Measurements from ENCODE around the gene DYNLT4.
A peak's percentile ranks its signal among the peaks of the same experiment; 100 is the strongest.
"Not testable (repeated sequence)": the region's sequence is repeated elsewhere in the genome, so short reads cannot be mapped to it uniquely, and the experiment has no call there.

DYNLT4 gene

DNA sequence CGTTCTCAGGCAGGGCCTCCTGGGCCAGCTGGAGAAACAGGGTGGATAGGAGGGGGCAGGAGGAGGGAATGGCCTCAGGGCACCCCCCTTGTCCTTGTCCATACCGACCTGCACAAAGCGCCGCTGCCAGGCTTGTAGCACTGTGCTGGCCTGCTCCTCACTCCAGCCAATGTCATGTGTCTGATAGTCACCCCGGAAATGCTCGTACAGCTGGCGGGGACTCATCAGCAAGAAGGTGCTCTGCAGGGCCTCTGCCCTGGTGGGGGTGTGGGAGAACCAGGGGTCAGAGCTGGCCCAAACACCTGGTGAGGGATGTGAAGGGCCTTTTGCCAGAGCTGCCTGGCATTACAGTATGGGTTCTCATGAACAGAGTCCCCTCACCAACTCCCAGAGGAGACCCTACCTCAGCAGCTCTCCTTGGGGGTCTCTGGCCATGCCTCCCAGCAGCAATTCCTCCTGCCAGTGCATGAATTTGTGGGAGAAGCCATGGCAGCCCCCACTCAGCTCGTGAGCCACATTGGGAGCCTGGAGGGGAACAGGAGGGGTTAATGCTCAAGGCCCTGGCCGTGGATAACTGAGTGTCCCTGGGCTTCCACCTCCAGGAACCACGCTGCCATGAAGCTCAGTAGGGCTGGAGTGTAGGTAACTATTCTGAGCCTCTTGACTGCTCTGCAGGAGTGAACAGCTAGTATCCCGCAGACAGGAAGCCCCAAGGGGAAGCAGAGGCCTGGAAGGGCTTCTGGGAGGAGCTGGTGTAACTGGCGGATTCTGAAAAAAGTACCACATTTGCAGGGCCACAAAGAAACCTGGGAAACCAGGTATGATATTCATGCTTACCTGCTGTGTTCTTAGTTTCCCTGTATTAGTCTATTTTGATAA lies 22.6 kb upstream of the DYNLT4 start:
- Histone ChIP-seq H3K4me3 (ENCODE audit: low read depth in 1 of 5, low read length in 5 of 5) (no peak overlapping the region), H3K9ac (ENCODE audit: low read length in 5 of 5) (no peak overlapping the region), H3K27ac (ENCODE audit: low read depth, low read length) (no peak overlapping the region), H3K36me3 (ENCODE audit: control insufficient read depth in 5 of 5, insufficient read depth in 5 of 5, low read length in 5 of 5) (no peaks in the 10 kb centered on the region), H3K4me1 (ENCODE audit: control insufficient read depth in 5 of 5, insufficient read depth in 5 of 5, low read length in 5 of 5) (peaks cover 0 to 19% (median 11%) of the 10 kb centered on the region in 5 donors), H3K27me3 (ENCODE audit: control insufficient read depth in 5 of 5, insufficient read depth in 4 of 5, low read length in 5 of 5) (no peaks in the 10 kb centered on the region), H3K9me3 (ENCODE audit: control insufficient read depth in 5 of 5, low read length in 5 of 5) (no peaks in the 10 kb centered on the region)

DNA sequence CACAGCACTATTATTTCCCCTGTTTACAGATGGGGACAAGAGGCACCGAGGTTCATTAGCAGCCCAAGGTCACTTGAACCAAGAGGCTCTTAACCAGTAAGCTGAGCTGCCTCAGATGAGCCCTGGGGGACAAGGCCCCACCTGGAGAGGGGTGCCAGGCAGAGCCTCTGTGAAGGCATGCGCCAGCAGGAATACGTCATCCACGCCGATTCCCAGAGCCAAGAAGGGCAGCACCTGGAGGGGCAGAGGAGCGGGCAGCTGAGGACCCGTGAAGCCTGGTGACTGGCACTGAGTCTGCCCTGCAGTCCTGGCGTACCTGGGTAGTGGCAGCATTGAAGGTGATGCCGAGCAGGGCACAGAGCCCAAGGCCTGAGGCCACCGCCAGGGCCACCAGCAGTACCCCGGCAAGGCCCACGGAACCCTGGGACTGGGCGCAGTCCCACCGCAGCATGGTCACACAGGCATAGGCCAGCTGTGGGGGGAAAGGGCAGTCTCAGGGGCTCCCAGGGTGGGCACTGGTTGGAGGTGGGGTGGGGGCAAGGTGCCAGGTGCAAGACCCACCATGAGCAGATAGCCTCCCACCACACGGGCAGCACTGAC lies 21.8 kb upstream of the DYNLT4 start:
- no peak overlapping the region for H3K4me3 ChIP-seq (ENCODE audit: low read depth in 1 of 5, low read length in 5 of 5)
- no peak overlapping the region for H3K9ac ChIP-seq (ENCODE audit: low read length in 5 of 5)
- H3K9me3 ChIP-seq (ENCODE audit: control insufficient read depth in 5 of 5, low read length in 5 of 5) = no peaks in the 10 kb centered on the region
- H3K4me1 ChIP-seq (ENCODE audit: control insufficient read depth in 5 of 5, insufficient read depth in 5 of 5, low read length in 5 of 5) = peaks cover 0 to 19% (median 11%) of the 10 kb centered on the region in 5 donors
- H3K27ac ChIP-seq (ENCODE audit: low read depth, low read length) = no peak overlapping the region
- no peaks in the 10 kb centered on the region for H3K27me3 ChIP-seq (ENCODE audit: control insufficient read depth in 5 of 5, insufficient read depth in 4 of 5, low read length in 5 of 5)
- no peaks in the 10 kb centered on the region for H3K36me3 ChIP-seq (ENCODE audit: control insufficient read depth in 5 of 5, insufficient read depth in 5 of 5, low read length in 5 of 5)

DNA sequence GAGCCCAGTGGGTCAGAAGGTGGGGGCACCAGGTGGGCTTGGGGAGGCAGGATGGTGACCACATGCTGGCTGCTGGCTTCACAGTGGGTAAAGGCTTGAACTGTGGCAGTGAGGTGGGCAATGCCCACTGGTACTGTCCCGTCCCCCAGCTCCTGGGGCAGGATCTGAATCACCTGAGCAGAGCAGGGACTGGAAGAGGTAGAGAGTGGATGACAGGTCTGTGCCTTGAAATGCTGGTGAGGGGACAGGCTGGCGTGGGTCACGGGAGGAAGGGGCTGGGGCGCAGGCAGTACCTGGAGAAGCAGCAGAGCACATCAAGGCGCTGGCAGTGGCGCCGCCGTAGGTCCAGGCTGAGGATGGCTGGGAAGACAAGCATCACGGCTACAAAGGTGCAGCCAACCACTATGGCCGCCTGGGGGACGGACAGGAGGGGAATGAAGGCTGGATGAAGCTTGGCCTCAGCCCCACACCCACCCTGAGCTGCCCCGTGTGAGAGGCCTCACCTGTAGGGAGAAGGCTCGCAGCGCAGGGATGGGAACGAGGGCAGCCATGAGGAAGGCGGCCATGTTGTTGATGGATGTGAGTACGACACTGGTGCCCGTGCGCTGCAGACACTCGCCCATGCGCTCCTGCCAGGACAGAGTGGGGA lies 21.0 kb upstream of the DYNLT4 start:
- Histone ChIP-seq H3K27me3 (ENCODE audit: control insufficient read depth in 5 of 5, insufficient read depth in 4 of 5, low read length in 5 of 5) (no peaks in the 10 kb centered on the region), H3K27ac (ENCODE audit: low read depth, low read length) (no peak overlapping the region), H3K4me3 (ENCODE audit: low read depth in 1 of 5, low read length in 5 of 5) (no peak overlapping the region), H3K36me3 (ENCODE audit: control insufficient read depth in 5 of 5, insufficient read depth in 5 of 5, low read length in 5 of 5) (no peaks in the 10 kb centered on the region), H3K9ac (ENCODE audit: low read length in 5 of 5) (no peak overlapping the region), H3K4me1 (ENCODE audit: control insufficient read depth in 5 of 5, insufficient read depth in 5 of 5, low read length in 5 of 5) (peaks cover 0 to 19% (median 11%) of the 10 kb centered on the region in 5 donors), H3K9me3 (ENCODE audit: control insufficient read depth in 5 of 5, low read length in 5 of 5) (no peaks in the 10 kb centered on the region)

DNA sequence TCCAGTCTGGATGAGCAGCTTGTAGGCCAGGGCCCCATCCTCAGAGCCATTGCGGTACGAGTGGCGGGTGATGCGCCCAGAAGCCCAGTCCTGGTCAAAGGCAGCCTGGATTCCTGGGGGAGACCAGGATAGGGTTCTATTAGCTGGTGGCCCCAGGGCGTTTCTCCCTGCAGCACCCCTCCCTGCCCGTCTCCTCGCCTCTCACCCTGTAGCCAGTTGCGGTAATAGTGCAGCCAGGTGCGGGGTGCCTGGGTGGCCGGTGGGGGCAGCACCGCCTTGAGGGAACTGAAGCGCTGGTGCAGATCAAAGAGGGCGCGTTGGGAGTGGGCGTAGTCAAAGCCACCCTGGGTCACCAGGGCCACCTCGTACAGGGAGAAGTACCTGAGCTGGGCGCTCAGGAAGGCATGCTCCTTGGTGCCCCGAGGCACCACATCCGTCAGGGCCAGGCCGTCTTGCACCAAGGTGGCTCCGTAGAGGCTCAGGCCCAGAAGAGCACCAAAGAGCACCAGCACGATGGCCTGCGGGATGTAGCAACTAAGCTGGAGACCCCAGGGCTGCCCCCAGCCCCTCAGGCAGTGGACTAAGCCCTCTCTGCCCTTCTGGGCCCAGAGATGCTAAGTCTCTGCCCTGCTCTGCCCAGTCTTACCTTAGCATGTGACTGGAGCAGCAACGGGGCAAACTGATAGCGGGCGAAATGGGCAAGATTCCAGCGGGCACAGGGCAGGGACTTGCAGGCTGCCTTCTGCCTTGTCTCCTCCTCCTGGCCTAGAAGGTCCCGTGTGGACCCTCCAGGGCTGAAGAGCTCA lies 20.2 kb upstream of the DYNLT4 start:
- H3K36me3 ChIP-seq (ENCODE audit: control insufficient read depth in 5 of 5, insufficient read depth in 5 of 5, low read length in 5 of 5) = no peaks in the 10 kb centered on the region
- H3K9me3 ChIP-seq (ENCODE audit: control insufficient read depth in 5 of 5, low read length in 5 of 5) = no peaks in the 10 kb centered on the region
- H3K27ac ChIP-seq (ENCODE audit: low read depth, low read length) = no peak overlapping the region
- H3K9ac ChIP-seq (ENCODE audit: low read length in 5 of 5) = no peak overlapping the region
- H3K4me3 ChIP-seq (ENCODE audit: low read depth in 1 of 5, low read length in 5 of 5) = no peak overlapping the region
- peaks cover 0 to 19% (median 11%) of the 10 kb centered on the region in 5 donors for H3K4me1 ChIP-seq (ENCODE audit: control insufficient read depth in 5 of 5, insufficient read depth in 5 of 5, low read length in 5 of 5)
- no peaks in the 10 kb centered on the region for H3K27me3 ChIP-seq (ENCODE audit: control insufficient read depth in 5 of 5, insufficient read depth in 4 of 5, low read length in 5 of 5)

DNA sequence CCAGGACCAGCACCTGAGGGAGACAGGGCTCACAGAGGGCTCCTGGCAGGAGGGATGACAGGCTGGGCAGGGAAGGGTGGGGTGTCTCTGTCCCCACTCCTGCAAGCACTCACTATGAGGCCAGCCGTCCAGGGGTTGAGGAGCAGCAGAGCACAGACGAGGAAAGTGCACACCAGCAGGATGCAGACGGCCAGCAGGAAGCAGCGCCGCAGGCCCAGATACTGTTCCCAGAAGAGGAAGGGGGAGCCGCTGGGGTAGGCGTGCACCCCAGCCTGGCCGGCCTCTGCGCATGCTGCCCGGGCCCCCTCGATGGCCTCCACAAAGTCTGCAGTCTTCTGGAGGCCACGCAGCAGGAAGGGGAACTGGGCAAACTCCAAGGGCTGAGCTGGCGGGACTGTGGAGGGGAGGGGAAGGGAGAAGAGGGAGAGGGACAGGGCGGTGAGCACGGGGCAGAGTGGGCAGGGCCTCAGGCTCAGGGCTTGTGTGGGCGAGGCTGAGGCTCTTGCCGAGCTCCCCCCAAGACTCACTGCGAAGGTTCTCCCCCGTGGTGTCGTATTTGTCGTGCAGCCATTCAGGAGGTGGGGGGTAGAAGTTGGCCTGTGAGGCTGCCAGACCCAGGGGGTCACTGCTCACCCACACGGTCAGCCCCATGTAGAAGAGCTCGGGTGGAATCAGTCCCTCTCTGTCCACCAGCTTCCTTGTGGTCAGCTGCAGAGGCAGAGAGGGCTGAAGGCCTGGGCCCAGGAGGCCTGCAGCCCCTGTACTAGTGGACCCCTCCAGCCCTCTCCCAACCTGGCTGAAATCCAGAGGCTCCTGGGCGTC lies 19.4 kb upstream of the DYNLT4 start:
- Histone ChIP-seq H3K36me3 (ENCODE audit: control insufficient read depth in 5 of 5, insufficient read depth in 5 of 5, low read length in 5 of 5) (no peaks in the 10 kb centered on the region), H3K9me3 (ENCODE audit: control insufficient read depth in 5 of 5, low read length in 5 of 5) (no peaks in the 10 kb centered on the region), H3K9ac (ENCODE audit: low read length in 5 of 5) (peak overlapping the region in 1 of 5 donors; percentile 7), H3K4me1 (ENCODE audit: control insufficient read depth in 5 of 5, insufficient read depth in 5 of 5, low read length in 5 of 5) (peaks cover 0 to 19% (median 11%) of the 10 kb centered on the region in 5 donors), H3K4me3 (ENCODE audit: low read depth in 1 of 5, low read length in 5 of 5) (peak overlapping the region in 3 of 5 donors; percentile 16 to 39 (median 35)), H3K27me3 (ENCODE audit: control insufficient read depth in 5 of 5, insufficient read depth in 4 of 5, low read length in 5 of 5) (no peaks in the 10 kb centered on the region), H3K27ac (ENCODE audit: low read depth, low read length) (no peak overlapping the region)

DNA sequence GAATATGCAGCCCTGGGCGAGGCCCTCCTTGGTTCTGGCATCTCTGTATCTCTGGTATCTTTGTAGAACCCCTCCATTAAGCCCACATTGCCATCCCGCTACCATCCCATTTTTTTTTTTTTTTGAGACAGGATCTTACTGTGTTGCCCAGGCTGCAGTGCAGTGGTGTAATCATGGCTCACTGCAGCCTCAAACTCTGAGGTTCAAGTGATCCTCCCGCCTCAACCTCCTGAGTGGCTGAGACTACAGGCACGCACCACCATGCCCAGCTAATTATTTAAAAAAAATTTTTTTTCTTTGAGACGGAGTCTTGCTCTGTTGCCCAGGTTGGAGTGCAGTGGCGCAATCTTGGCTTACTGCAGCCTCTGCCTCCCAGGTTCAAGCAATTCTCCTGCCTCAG lies 17.2 kb upstream of the DYNLT4 start:
- H3K27ac ChIP-seq (ENCODE audit: low read depth, low read length); H3K9me3 ChIP-seq (ENCODE audit: control insufficient read depth in 5 of 5, low read length in 5 of 5); H3K4me3 ChIP-seq (ENCODE audit: low read depth in 1 of 5, low read length in 5 of 5); H3K36me3 ChIP-seq (ENCODE audit: control insufficient read depth in 5 of 5, insufficient read depth in 5 of 5, low read length in 5 of 5); H3K9ac ChIP-seq (ENCODE audit: low read length in 5 of 5); H3K27me3 ChIP-seq (ENCODE audit: control insufficient read depth in 5 of 5, insufficient read depth in 4 of 5, low read length in 5 of 5): not testable (repeated sequence)
- H3K4me1 ChIP-seq (ENCODE audit: control insufficient read depth in 5 of 5, insufficient read depth in 5 of 5, low read length in 5 of 5) = peaks cover 3 to 32% (median 25%) of the 10 kb centered on the region in 5 donors

DNA sequence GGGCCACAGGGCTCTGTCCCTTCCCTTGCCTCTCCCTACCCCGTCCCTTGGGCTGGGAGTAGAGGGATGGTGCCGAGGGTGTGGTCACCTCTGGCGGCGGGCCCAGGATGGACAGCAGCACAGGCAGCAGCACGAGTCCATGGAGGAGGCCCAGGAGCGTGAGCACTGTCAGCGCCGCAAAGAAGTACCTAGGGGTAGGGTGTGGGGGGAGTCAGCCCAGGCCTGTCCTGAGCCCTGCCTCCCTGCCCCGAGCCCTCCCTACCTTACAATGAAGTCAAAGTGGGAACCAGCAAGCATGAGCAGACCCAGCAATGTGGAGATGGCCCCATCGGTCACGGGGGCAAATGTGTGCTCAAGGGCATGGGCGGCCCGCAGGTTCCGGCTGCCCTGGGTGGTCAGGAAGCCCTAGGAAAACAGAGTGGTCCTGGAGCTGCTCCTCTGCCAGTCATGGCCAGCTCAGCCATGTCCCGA lies 15.9 kb upstream of the DYNLT4 start:
- no peaks in the 10 kb centered on the region for H3K27me3 ChIP-seq (ENCODE audit: control insufficient read depth in 5 of 5, insufficient read depth in 4 of 5, low read length in 5 of 5)
- H3K36me3 ChIP-seq (ENCODE audit: control insufficient read depth in 5 of 5, insufficient read depth in 5 of 5, low read length in 5 of 5) = no peaks in the 10 kb centered on the region
- H3K9ac ChIP-seq (ENCODE audit: low read length in 5 of 5) = no peak overlapping the region
- H3K9me3 ChIP-seq (ENCODE audit: control insufficient read depth in 5 of 5, low read length in 5 of 5) = no peaks in the 10 kb centered on the region
- H3K4me3 ChIP-seq (ENCODE audit: low read depth in 1 of 5, low read length in 5 of 5) = no peak overlapping the region
- H3K4me1 ChIP-seq (ENCODE audit: control insufficient read depth in 5 of 5, insufficient read depth in 5 of 5, low read length in 5 of 5) = peaks cover 3 to 37% (median 26%) of the 10 kb centered on the region in 5 donors
- H3K27ac ChIP-seq (ENCODE audit: low read depth, low read length) = no peak overlapping the region

DNA sequence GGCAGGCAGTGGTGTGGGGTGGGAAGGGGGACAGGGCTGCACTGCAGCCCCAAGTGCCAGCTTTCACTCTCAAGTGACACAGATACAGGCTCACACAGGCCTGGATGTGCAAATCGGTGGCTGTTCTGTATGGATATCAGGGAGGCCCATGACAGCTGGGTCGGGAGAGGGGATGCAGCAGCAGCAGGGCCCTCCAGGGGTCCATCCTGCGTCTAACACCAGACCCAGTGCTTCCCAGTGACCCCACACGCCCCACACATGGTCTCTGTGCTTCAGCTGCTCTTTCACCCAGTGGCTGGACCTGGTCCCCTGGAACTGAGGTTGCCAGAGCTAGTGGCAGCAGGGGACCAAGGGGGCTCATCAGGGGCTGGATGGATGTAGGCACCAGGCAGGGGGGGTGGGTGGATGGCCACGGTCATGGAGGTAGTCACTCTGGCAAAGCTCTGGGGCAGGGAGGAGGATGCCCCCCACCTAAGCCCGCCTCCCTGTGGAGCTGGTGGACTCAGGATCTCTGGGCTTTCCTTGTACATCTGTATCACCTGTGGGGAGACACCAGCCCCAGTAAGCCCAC lies 15.1 kb upstream of the DYNLT4 start:
- no peak overlapping the region for H3K4me3 ChIP-seq (ENCODE audit: low read depth in 1 of 5, low read length in 5 of 5)
- no peak overlapping the region for H3K27ac ChIP-seq (ENCODE audit: low read depth, low read length)

DNA sequence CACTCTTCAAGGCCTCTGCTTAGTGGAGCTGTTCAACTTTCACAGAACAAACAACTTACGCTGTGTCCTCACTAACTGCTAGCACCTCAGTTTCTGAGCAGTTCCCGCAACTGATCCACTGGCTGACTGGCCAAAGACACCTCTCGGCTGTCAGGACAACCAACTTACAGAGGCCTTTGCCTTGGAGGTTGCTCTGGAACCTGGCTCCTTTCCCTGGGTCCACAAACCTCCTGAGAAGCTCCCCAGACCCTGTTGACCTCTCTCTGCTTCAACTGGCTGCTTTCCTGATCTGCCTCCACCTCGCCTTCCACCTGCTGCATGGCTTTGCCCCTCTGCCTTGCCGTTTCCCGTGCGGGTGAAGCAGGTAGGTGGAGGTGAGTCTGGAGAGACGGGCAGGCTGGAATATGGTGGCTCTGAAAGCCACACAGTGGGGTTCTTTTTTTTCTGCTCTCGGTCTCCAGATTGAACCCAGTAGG lies 14.1 kb upstream of the DYNLT4 start:
- no peaks in the 10 kb centered on the region for H3K27me3 ChIP-seq (ENCODE audit: control insufficient read depth in 5 of 5, insufficient read depth in 4 of 5, low read length in 5 of 5)
- no peak overlapping the region for H3K9ac ChIP-seq (ENCODE audit: low read length in 5 of 5)
- H3K4me3 ChIP-seq (ENCODE audit: low read depth in 1 of 5, low read length in 5 of 5) = peak overlapping the region in 2 of 5 donors; percentile 29 to 81
- peaks cover 3 to 26% (median 23%) of the 10 kb centered on the region in 5 donors for H3K4me1 ChIP-seq (ENCODE audit: control insufficient read depth in 5 of 5, insufficient read depth in 5 of 5, low read length in 5 of 5)
- no peaks in the 10 kb centered on the region for H3K9me3 ChIP-seq (ENCODE audit: control insufficient read depth in 5 of 5, low read length in 5 of 5)
- H3K27ac ChIP-seq (ENCODE audit: low read depth, low read length) = no peak overlapping the region
- H3K36me3 ChIP-seq (ENCODE audit: control insufficient read depth in 5 of 5, insufficient read depth in 5 of 5, low read length in 5 of 5) = no peaks in the 10 kb centered on the region

More for the DNA sequence above, 15.1 kb upstream of the DYNLT4 start:
- H3K9me3 ChIP-seq (ENCODE audit: control insufficient read depth in 5 of 5, low read length in 5 of 5) = no peaks in the 10 kb centered on the region
- no peak overlapping the region for H3K9ac ChIP-seq (ENCODE audit: low read length in 5 of 5)
- no peaks in the 10 kb centered on the region for H3K36me3 ChIP-seq (ENCODE audit: control insufficient read depth in 5 of 5, insufficient read depth in 5 of 5, low read length in 5 of 5)
- H3K27me3 ChIP-seq (ENCODE audit: control insufficient read depth in 5 of 5, insufficient read depth in 4 of 5, low read length in 5 of 5) = no peaks in the 10 kb centered on the region
- H3K4me1 ChIP-seq (ENCODE audit: control insufficient read depth in 5 of 5, insufficient read depth in 5 of 5, low read length in 5 of 5) = peaks cover 3 to 36% (median 26%) of the 10 kb centered on the region in 5 donors
